NCI-H187 (cell line): ENCODE measurements around the gene LRRC37A2.
"Not testable (repeated sequence)": the region's sequence is repeated elsewhere in the genome, so short reads cannot be mapped to it uniquely, and the experiment has no call there.

Source experiments
- DNase-seq, 2 experiments: peaks; one replicate each; lab custom pipeline; 2025; lab: John Stamatoyannopoulos, UW

The LRRC37A2 gene

GRCh38 chr17:46598344-46598931 is 86.2 kb downstream of the LRRC37A2 start:
- not testable (repeated sequence) for DNase-seq

- not testable (repeated sequence) for DNase-seq
These were observed 88.5 kb downstream of the LRRC37A2 start for GRCh38 chr17:46600767-46601166.

GRCh38 chr17:46603125-46603524 is 90.9 kb downstream of the LRRC37A2 start:
- not testable (repeated sequence) for DNase-seq
